ENCODE data around the gene SMAD3. TPM values are rescaled to one million over a fixed set of nuclear protein-coding genes. Genes with fewer than 3 reads are reported as not detected.

Gene SMAD3
- total and polyA plus RNA-seq, 4 donors = 10.9 to 41.6 (median 23.4) TPM

GRCh38 chr15:67187351-67187854, 122.0 kb downstream of the SMAD3 start:
- ATAC-seq (ENCODE audit: insufficient read depth, low FRiP score) (no peak), DNase-seq (no peak)
- Histone ChIP-seq H3K27ac (ENCODE audit: low read depth in 1 of 2, low read length in 1 of 2) (no peak overlapping the region), H3K9ac (ENCODE audit: insufficient read depth in 1 of 2, low read length in 2 of 2) (no peak overlapping the region), H3K9me3 (ENCODE audit: control insufficient read depth in 4 of 4, insufficient read depth in 3 of 4, low read length in 3 of 4) (no peaks in the 10 kb centered on the region), H3K4me3 (no peak overlapping the region), H3K4me1 (ENCODE audit: control insufficient read depth in 5 of 5, insufficient read depth in 5 of 5, low read length in 5 of 5) (peaks cover 0 to 54% (median 17%) of the 10 kb centered on the region in 5 donors), H3K27me3 (ENCODE audit: control insufficient read depth in 3 of 3, insufficient read depth in 3 of 3, low read length in 2 of 3) (no peaks in the 10 kb centered on the region), H3K36me3 (ENCODE audit: control insufficient read depth in 4 of 4, insufficient read depth in 4 of 4, low read length in 4 of 4) (peaks cover 2 to 41% (median 37%) of the 10 kb centered on the region in 4 donors)
- TF ChIP-seq CTCF (IDR thresholded peaks at IDR 0.05; ENCODE audit: control extremely low read depth, extremely low read depth) = no peak
- 92 to 94% methylated on average over 12 of the region's 12 CpGs for WGBS, 2 donors

DNA sequence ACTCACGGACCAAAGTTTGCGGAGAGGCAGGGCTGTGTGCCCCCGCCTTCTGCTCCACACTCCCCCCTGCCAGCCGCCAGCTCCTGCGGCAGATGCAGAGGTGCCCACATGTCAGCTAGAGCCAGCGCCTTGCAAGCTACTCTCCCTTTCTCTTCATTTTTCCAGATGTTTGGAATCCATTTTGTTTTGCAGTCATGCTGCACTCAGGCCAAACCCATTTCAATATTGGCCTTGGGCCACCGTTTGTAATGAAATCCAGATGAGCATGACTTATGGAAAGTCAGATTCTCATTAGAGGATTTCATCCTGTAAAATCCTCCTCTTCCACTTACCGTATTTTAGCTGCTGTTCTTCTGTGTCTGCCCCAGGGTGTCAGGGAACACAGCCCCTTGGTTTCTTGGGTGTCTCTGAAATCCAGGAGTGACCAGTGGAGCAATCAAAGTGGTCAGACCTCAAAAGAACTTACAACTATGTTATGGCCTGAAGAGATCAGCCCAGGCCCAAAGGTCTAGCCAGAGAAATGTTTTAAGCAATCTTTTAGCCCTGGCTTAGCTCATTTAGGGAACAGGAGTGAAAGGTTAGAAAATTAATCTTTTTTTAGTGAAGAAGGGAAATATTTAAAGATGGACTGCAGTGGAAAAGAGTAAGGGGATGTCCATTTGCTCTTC, 123.3 kb downstream of the SMAD3 start:
- TF ChIP-seq CTCF (IDR thresholded peaks at IDR 0.05; ENCODE audit: control extremely low read depth, extremely low read depth) = no peak
- H3K4me1 ChIP-seq (ENCODE audit: control insufficient read depth in 5 of 5, insufficient read depth in 5 of 5, low read length in 5 of 5) = peaks cover 0 to 63% (median 18%) of the 10 kb centered on the region in 5 donors
- H3K36me3 ChIP-seq (ENCODE audit: control insufficient read depth in 4 of 4, insufficient read depth in 4 of 4, low read length in 4 of 4) = peaks cover 2 to 38% (median 35%) of the 10 kb centered on the region in 4 donors
- H3K9me3 ChIP-seq (ENCODE audit: control insufficient read depth in 4 of 4, insufficient read depth in 3 of 4, low read length in 3 of 4) = no peaks in the 10 kb centered on the region
- DNase-seq = peak; percentile 84 to 96 (median 95)
- H3K4me3 ChIP-seq = no peak overlapping the region
- no peaks in the 10 kb centered on the region for H3K27me3 ChIP-seq (ENCODE audit: control insufficient read depth in 3 of 3, insufficient read depth in 3 of 3, low read length in 2 of 3)
- H3K27ac ChIP-seq (ENCODE audit: low read depth in 1 of 2, low read length in 1 of 2) = peak overlapping the region; percentile 52 to 71
- ATAC-seq (ENCODE audit: insufficient read depth, low FRiP score) = no peak
- no peak overlapping the region for H3K9ac ChIP-seq (ENCODE audit: insufficient read depth in 1 of 2, low read length in 2 of 2)
- WGBS, 2 donors = 87 to 88% methylated on average over 8 of the region's 8 CpGs

- no peak for TF ChIP-seq CTCF (IDR thresholded peaks at IDR 0.05; ENCODE audit: control extremely low read depth, extremely low read depth)
- WGBS, 2 donors = 86 to 94% methylated on average over 26 of the region's 26 CpGs
- H3K4me3 ChIP-seq = no peak overlapping the region
- H3K27ac ChIP-seq (ENCODE audit: low read depth in 1 of 2, low read length in 1 of 2) = peak overlapping the region; percentile 52 to 71
- H3K9ac ChIP-seq (ENCODE audit: insufficient read depth in 1 of 2, low read length in 2 of 2) = no peak overlapping the region
- ATAC-seq (ENCODE audit: insufficient read depth, low FRiP score) = no peak
- no peaks in the 10 kb centered on the region for H3K9me3 ChIP-seq (ENCODE audit: control insufficient read depth in 4 of 4, insufficient read depth in 3 of 4, low read length in 3 of 4)
- peaks cover 2 to 38% (median 35%) of the 10 kb centered on the region in 4 donors for H3K36me3 ChIP-seq (ENCODE audit: control insufficient read depth in 4 of 4, insufficient read depth in 4 of 4, low read length in 4 of 4)
- H3K27me3 ChIP-seq (ENCODE audit: control insufficient read depth in 3 of 3, insufficient read depth in 3 of 3, low read length in 2 of 3) = no peaks in the 10 kb centered on the region
- peaks cover 0 to 64% (median 23%) of the 10 kb centered on the region in 5 donors for H3K4me1 ChIP-seq (ENCODE audit: control insufficient read depth in 5 of 5, insufficient read depth in 5 of 5, low read length in 5 of 5)
- peak in 2 of 3 donors; percentile 48 to 61 for DNase-seq
These were observed 124.1 kb downstream of the SMAD3 start for GRCh38 chr15:67189326-67190051.
